HEK293 (cell line): Measurements from ENCODE around the gene PIGP.

Experiments
- ATF2 ChIP-seq: fragments of 450-650 bp; formaldehyde crosslinking; IDR thresholded peaks from 2 replicates; pipeline ENCODE4 v1.5.1; 2016; ENCODE audit warnings: missing biosample characterization, missing genetic modification characterization, low read depth
- GLIS1 ChIP-seq: fragments of 450-650 bp; formaldehyde crosslinking; IDR thresholded peaks from 2 replicates; pipeline ENCODE4 v1.5.1; 2016; ENCODE audit warnings: missing biosample characterization, missing genetic modification characterization
- HOXD13 ChIP-seq: sonication (generic); formaldehyde crosslinking; IDR thresholded peaks from 2 replicates; pipeline ENCODE4 v1.8.0; 2022; ENCODE audit warnings: missing genetic modification reagents, borderline replicate concordance
- SCRT1 ChIP-seq: fragments of 450-650 bp; formaldehyde crosslinking; IDR thresholded peaks from 2 replicates; pipeline ENCODE4 v1.5.1; 2016; ENCODE audit warnings: missing biosample characterization, missing genetic modification characterization, borderline replicate concordance
- SCRT2 ChIP-seq: fragments of 450-650 bp; formaldehyde crosslinking; IDR thresholded peaks from 2 replicates; pipeline ENCODE4 v1.5.1; 2016; ENCODE audit warnings: missing biosample characterization, missing genetic modification characterization
- ZBTB20 ChIP-seq: fragments of 450-650 bp; formaldehyde crosslinking; IDR thresholded peaks from 2 replicates; pipeline ENCODE4 v1.5.1; 2016; ENCODE audit warnings: missing biosample characterization, missing genetic modification characterization
- ZNF121 ChIP-seq: fragments of 450-650 bp; formaldehyde crosslinking; IDR thresholded peaks from 2 replicates; pipeline ENCODE4 v1.5.1; 2016; ENCODE audit warnings: missing biosample characterization, missing genetic modification characterization
- ZNF184 ChIP-seq: fragments of 450-650 bp; IDR thresholded peaks from 2 replicates; pipeline ENCODE4 v1.5.1; 2018; ENCODE audit warnings: missing biosample characterization, mild to moderate bottlenecking, missing genetic modification characterization
- ZNF211 ChIP-seq: fragments of 450-650 bp; formaldehyde crosslinking; IDR thresholded peaks from 2 replicates; pipeline ENCODE4 v1.5.1; 2016; ENCODE audit warnings: low read depth, missing biosample characterization, missing genetic modification characterization
- ZNF280C ChIP-seq: fragments of 450-650 bp; formaldehyde crosslinking; IDR thresholded peaks from 2 replicates; pipeline ENCODE4 v1.5.1; 2016; ENCODE audit warnings: missing biosample characterization, missing genetic modification characterization
- ZNF292 ChIP-seq: fragments of 450-650 bp; formaldehyde crosslinking; IDR thresholded peaks from 2 replicates; pipeline ENCODE4 v1.5.1; 2016; ENCODE audit warnings: low read depth, missing biosample characterization, missing genetic modification characterization, borderline replicate concordance
- ZNF311 ChIP-seq: fragments of 450-650 bp; formaldehyde crosslinking; IDR thresholded peaks from 2 replicates; pipeline ENCODE4 v1.5.1; 2017; ENCODE audit warnings: missing biosample characterization, missing genetic modification characterization, borderline replicate concordance
- ZNF529 ChIP-seq: fragments of 450-650 bp; formaldehyde crosslinking; IDR thresholded peaks from 2 replicates; pipeline ENCODE4 v1.5.1; 2017; ENCODE audit warnings: missing genetic modification characterization, missing biosample characterization; ENCODE audit not compliant: insufficient replicate concordance
- ZNF530 ChIP-seq: fragments of 450-650 bp; formaldehyde crosslinking; IDR thresholded peaks from 2 replicates; pipeline ENCODE4 v1.5.1; 2016; ENCODE audit warnings: low read depth, missing biosample characterization, missing genetic modification characterization
- ZNF548 ChIP-seq: fragments of 450-650 bp; formaldehyde crosslinking; IDR thresholded peaks from 2 replicates; pipeline ENCODE4 v1.5.1; 2016; ENCODE audit warnings: missing biosample characterization, missing genetic modification characterization
- ZNF621 ChIP-seq: fragments of 450-650 bp; formaldehyde crosslinking; IDR thresholded peaks from 2 replicates; pipeline ENCODE4 v1.5.1; 2017; ENCODE audit warnings: missing biosample characterization, missing genetic modification characterization
- ZNF629 ChIP-seq: fragments of 450-650 bp; formaldehyde crosslinking; IDR thresholded peaks from 2 replicates; pipeline ENCODE4 v1.5.1; 2017; ENCODE audit warnings: missing biosample characterization, missing genetic modification characterization
- ZNF658 ChIP-seq: fragments of 450-650 bp; formaldehyde crosslinking; IDR thresholded peaks from 2 replicates; pipeline ENCODE4; 2016; ENCODE audit warnings: missing biosample characterization, missing genetic modification characterization
- ZNF664 ChIP-seq: fragments of 450-650 bp; formaldehyde crosslinking; IDR thresholded peaks from 2 replicates; pipeline ENCODE4 v1.5.1; 2016; ENCODE audit warnings: missing biosample characterization, missing genetic modification characterization
- ZNF777 ChIP-seq: fragments of 450-650 bp; formaldehyde crosslinking; IDR thresholded peaks from 2 replicates; pipeline ENCODE4 v1.5.1; 2017; ENCODE audit warnings: missing biosample characterization, missing genetic modification characterization, borderline replicate concordance
- TF ChIP-seq, protein P1 (sequence below): sonication (generic); formaldehyde crosslinking; IDR thresholded peaks from 2 replicates; pipeline ENCODE4 v1.8.1; 2022; ENCODE audit warnings: mild to moderate bottlenecking, moderate library complexity, missing genetic modification reagents
- TF ChIP-seq, protein P2 (sequence below): fragments of 450-650 bp; formaldehyde crosslinking; IDR thresholded peaks from 2 replicates; pipeline ENCODE4 v1.5.1; 2016; ENCODE audit warnings: missing biosample characterization, missing genetic modification characterization
- TF ChIP-seq, protein P3 (sequence below): fragments of 450-650 bp; formaldehyde crosslinking; IDR thresholded peaks from 2 replicates; pipeline ENCODE4 v1.5.1; 2016; ENCODE audit warnings: missing biosample characterization, missing genetic modification characterization, borderline replicate concordance
- TF ChIP-seq, protein P4 (sequence below): fragments of 450-650 bp; formaldehyde crosslinking; conservative IDR thresholded peaks from 2 replicates; pipeline ENCODE4 v1.5.1; 2016; ENCODE audit warnings: low read depth, missing biosample characterization, missing genetic modification characterization
- TF ChIP-seq, protein P5 (sequence below): fragments of 450-650 bp; formaldehyde crosslinking; optimal IDR thresholded peaks from 2 replicates; pipeline ENCODE3; 2016; ENCODE audit warnings: missing biosample characterization, mild to moderate bottlenecking, missing genetic modification characterization

PIGP gene

GRCh38 chr21:37119421-37120218 lies 46.7 kb upstream of the PIGP start (continued):
- TF ChIP-seq ZNF280C (tag by site-specific recombination) (no peak), ZNF664 (tag by site-specific recombination) (no peak), ZNF184 (tag by site-specific recombination) (no peak), ZBTB20 (tag by site-specific recombination) (no peak), ZNF529 (tag by site-specific recombination) (no peak), ZNF530 (tag by site-specific recombination) (no peak), ZNF777 (no peak), ZNF629 (tag by site-specific recombination) (peak; percentile 38; the same call in 1 of the 2 replicates), ZNF311 (no peak), ZNF621 (no peak), ATF2 (no peak), SCRT2 (tag by site-specific recombination) (peak; percentile 98), ZNF211 (no peak), GLIS1 (tag by site-specific recombination) (0 out of 2 replicates have a peak, but pooled peaks have one; percentile 9), ZNF548 (tag by site-specific recombination) (no peak), SCRT1 (no peak; the same call in 1 of the 2 replicates), HOXD13 (CRISPR knock-in tag) (no peak), ZNF121 (tag by site-specific recombination) (no peak), ZNF658 (tag by site-specific recombination) (no peak), ZNF292 (tag by site-specific recombination) (no peak)
- TF ChIP-seq, protein P1, sequence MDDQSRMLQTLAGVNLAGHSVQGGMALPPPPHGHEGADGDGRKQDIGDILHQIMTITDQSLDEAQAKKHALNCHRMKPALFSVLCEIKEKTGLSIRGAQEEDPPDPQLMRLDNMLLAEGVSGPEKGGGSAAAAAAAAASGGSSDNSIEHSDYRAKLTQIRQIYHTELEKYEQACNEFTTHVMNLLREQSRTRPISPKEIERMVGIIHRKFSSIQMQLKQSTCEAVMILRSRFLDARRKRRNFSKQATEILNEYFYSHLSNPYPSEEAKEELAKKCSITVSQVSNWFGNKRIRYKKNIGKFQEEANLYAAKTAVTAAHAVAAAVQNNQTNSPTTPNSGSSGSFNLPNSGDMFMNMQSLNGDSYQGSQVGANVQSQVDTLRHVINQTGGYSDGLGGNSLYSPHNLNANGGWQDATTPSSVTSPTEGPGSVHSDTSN (CRISPR knock-in tag) = no peak
- TF ChIP-seq, protein P2, sequence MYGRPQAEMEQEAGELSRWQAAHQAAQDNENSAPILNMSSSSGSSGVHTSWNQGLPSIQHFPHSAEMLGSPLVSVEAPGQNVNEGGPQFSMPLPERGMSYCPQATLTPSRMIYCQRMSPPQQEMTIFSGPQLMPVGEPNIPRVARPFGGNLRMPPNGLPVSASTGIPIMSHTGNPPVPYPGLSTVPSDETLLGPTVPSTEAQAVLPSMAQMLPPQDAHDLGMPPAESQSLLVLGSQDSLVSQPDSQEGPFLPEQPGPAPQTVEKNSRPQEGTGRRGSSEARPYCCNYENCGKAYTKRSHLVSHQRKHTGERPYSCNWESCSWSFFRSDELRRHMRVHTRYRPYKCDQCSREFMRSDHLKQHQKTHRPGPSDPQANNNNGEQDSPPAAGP (tag by site-specific recombination) = no peak
- TF ChIP-seq, protein P3, sequence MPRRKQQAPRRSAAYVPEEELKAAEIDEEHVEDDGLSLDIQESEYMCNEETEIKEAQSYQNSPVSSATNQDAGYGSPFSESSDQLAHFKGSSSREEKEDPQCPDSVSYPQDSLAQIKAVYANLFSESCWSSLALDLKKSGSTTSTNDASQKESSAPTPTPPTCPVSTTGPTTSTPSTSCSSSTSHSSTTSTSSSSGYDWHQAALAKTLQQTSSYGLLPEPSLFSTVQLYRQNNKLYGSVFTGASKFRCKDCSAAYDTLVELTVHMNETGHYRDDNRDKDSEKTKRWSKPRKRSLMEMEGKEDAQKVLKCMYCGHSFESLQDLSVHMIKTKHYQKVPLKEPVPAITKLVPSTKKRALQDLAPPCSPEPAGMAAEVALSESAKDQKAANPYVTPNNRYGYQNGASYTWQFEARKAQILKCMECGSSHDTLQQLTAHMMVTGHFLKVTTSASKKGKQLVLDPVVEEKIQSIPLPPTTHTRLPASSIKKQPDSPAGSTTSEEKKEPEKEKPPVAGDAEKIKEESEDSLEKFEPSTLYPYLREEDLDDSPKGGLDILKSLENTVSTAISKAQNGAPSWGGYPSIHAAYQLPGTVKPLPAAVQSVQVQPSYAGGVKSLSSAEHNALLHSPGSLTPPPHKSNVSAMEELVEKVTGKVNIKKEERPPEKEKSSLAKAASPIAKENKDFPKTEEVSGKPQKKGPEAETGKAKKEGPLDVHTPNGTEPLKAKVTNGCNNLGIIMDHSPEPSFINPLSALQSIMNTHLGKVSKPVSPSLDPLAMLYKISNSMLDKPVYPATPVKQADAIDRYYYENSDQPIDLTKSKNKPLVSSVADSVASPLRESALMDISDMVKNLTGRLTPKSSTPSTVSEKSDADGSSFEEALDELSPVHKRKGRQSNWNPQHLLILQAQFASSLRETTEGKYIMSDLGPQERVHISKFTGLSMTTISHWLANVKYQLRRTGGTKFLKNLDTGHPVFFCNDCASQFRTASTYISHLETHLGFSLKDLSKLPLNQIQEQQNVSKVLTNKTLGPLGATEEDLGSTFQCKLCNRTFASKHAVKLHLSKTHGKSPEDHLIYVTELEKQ (tag by site-specific recombination) = no peak
- TF ChIP-seq, protein P4, sequence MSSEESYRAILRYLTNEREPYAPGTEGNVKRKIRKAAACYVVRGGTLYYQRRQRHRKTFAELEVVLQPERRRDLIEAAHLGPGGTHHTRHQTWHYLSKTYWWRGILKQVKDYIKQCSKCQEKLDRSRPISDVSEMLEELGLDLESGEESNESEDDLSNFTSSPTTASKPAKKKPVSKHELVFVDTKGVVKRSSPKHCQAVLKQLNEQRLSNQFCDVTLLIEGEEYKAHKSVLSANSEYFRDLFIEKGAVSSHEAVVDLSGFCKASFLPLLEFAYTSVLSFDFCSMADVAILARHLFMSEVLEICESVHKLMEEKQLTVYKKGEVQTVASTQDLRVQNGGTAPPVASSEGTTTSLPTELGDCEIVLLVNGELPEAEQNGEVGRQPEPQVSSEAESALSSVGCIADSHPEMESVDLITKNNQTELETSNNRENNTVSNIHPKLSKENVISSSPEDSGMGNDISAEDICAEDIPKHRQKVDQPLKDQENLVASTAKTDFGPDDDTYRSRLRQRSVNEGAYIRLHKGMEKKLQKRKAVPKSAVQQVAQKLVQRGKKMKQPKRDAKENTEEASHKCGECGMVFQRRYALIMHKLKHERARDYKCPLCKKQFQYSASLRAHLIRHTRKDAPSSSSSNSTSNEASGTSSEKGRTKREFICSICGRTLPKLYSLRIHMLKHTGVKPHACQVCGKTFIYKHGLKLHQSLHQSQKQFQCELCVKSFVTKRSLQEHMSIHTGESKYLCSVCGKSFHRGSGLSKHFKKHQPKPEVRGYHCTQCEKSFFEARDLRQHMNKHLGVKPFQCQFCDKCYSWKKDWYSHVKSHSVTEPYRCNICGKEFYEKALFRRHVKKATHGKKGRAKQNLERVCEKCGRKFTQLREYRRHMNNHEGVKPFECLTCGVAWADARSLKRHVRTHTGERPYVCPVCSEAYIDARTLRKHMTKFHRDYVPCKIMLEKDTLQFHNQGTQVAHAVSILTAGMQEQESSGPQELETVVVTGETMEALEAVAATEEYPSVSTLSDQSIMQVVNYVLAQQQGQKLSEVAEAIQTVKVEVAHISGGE (tag by site-specific recombination) = no peak
- TF ChIP-seq, protein P5, sequence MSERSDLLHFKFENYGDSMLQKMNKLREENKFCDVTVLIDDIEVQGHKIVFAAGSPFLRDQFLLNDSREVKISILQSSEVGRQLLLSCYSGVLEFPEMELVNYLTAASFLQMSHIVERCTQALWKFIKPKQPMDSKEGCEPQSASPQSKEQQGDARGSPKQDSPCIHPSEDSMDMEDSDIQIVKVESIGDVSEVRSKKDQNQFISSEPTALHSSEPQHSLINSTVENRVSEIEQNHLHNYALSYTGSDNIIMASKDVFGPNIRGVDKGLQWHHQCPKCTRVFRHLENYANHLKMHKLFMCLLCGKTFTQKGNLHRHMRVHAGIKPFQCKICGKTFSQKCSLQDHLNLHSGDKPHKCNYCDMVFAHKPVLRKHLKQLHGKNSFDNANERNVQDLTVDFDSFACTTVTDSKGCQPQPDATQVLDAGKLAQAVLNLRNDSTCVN = no peak
